Calu3 (cell line): ENCODE results near the gene CNOT2. TPM values are rescaled to one million over a fixed set of nuclear protein-coding genes. Genes with fewer than 3 reads are reported as not detected.

Source experiments
- BruUV-seq: library from RNA; stranded (reverse); fragments of 400-500 nt; replicated peaks from 2 replicates; lab custom pipeline; 2021; lab: Mats Ljungman, UMichigan
- CTCF ChIA-PET: fragments of 300-600 bp; sonication (Branson Sonifier 250); formaldehyde crosslinking; loops from one replicate; lab custom pipeline; 2022; ENCODE audit warnings: antibody characterized with exemption; lab: Charles Lee
- DNase-seq: peaks from one replicate; pipeline ENCODE4 v3.0.0; 2022
- H3K27ac Mint-ChIP-seq: one replicate; pipeline ENCODE4 v1.8.0; 2022; ENCODE audit warnings: mixed read lengths; ENCODE audit not compliant: unreplicated experiment
- H3K27me3 Mint-ChIP-seq: one replicate; pipeline ENCODE4 v1.8.0; 2022; ENCODE audit warnings: mixed read lengths; ENCODE audit not compliant: unreplicated experiment
- H3K36me3 Mint-ChIP-seq: one replicate; pipeline ENCODE4 v1.8.0; 2022; ENCODE audit warnings: mild to moderate bottlenecking, moderate library complexity, mixed read lengths; ENCODE audit not compliant: insufficient read depth, unreplicated experiment
- H3K4me1 Mint-ChIP-seq: one replicate; pipeline ENCODE4 v1.8.0; 2022; ENCODE audit warnings: mild to moderate bottlenecking, low read depth, mixed read lengths; ENCODE audit not compliant: unreplicated experiment
- H3K4me3 Mint-ChIP-seq: one replicate; pipeline ENCODE4 v1.8.0; 2022; ENCODE audit warnings: mild to moderate bottlenecking, low read depth, moderate library complexity, mixed read lengths; ENCODE audit not compliant: unreplicated experiment
- H3K9me3 Mint-ChIP-seq: one replicate; pipeline ENCODE4 v1.8.0; 2022; ENCODE audit warnings: low read depth, mixed read lengths; ENCODE audit not compliant: unreplicated experiment
- intact Hi-C: fragments of 100-400 bp; cut with micrococcal nuclease; formaldehyde crosslinking; loops from one replicate; pipeline ENCODE4 v1.10.0; 2022; ENCODE audit not compliant: unreplicated experiment
- total RNA-seq: library from RNA; stranded (reverse); gene quantifications from 2 replicates; pipeline ENCODE4 v1.2.3, GENCODE V29; 2022
- TF ChIP-seq, protein P1 (sequence below): fragments of 200-600 bp; IDR thresholded peaks from one replicate; pipeline ENCODE4 v1.8.0; 2022; ENCODE audit warnings: antibody characterized with exemption; ENCODE audit not compliant: unreplicated experiment

CNOT2 gene
- total RNA-seq, 1 experiment from 2014 or later: 126 TPM

DNA sequence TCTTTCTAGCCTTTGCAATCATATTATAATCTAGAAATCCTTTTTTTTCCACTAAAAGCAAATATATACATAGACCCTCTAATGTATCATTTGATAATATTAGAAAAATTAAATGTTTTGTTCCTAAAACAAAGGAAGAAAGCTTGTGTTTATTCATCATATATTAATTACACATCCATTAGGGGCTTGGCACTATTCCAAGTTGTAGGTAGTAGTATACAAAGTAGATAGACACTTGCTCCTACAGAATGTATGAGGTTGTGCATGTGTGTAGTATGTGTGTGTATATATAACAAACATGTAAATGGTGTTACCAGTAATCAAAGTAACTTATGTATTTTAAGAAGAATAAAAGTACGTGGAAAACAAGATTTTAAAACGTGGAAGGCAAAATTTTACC, 107.8 kb downstream of the CNOT2 start:
- H3K27me3 Mint-ChIP-seq: no peaks in the 10 kb centered on the region
- intact Hi-C loops: loop anchor here (10.0 kb wide), 1 partner anchor 374 kb away; no protein-coding TSS in a partner anchor
- no peak overlapping the region for H3K27ac Mint-ChIP-seq
- peaks cover 26% of the 10 kb centered on the region for H3K36me3 Mint-ChIP-seq
- H3K4me3 Mint-ChIP-seq: no peak overlapping the region
- DNase-seq: no peak
- CTCF ChIA-PET: no interaction called here
- no peaks in the 10 kb centered on the region for H3K9me3 Mint-ChIP-seq
- TF ChIP-seq, protein P1, sequence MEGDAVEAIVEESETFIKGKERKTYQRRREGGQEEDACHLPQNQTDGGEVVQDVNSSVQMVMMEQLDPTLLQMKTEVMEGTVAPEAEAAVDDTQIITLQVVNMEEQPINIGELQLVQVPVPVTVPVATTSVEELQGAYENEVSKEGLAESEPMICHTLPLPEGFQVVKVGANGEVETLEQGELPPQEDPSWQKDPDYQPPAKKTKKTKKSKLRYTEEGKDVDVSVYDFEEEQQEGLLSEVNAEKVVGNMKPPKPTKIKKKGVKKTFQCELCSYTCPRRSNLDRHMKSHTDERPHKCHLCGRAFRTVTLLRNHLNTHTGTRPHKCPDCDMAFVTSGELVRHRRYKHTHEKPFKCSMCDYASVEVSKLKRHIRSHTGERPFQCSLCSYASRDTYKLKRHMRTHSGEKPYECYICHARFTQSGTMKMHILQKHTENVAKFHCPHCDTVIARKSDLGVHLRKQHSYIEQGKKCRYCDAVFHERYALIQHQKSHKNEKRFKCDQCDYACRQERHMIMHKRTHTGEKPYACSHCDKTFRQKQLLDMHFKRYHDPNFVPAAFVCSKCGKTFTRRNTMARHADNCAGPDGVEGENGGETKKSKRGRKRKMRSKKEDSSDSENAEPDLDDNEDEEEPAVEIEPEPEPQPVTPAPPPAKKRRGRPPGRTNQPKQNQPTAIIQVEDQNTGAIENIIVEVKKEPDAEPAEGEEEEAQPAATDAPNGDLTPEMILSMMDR: no peak
- no TSS peak for BruUV-seq
- H3K4me1 Mint-ChIP-seq: no peaks in the 10 kb centered on the region

DNA sequence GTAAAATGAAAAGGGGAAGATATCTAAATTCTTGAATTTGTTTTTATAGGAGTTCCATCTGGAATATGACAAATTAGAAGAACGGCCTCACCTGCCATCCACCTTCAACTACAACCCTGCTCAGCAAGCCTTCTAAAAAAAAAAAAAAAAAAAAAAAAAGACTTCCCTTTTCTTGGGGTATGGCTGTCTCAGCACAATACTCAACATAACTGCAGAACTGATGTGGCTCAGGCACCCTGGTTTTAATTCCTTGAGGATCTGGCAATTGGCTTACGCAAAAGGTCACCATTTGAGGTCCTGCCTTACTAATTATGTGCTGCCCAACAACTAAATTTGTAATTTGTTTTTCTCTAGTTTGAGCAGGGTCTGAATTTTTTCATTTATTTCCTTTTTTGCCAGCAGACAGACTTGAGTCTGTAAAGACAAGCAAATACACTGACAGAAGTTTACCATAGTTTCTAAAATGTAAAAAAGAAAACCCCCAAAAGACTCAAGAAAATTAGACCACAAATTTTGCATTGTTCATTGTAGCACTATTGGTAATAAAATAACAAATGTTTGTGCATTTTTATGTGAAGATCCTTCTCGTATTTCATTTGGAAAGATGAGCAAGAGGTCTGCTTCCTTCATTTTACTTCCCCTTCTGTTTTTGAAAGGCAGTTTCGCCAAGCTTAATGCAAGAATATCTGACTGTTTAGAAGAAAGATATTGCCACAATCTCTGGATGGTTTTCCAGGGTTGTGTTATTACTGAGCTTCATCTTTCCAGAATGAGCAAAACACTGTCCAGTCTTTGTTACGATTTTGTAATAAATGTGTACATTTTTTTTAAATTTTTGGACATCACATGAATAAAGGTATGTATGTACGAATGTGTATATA, 110.8 kb downstream of the CNOT2 start:
- CTCF ChIA-PET: no interaction called here
- H3K36me3 Mint-ChIP-seq: peaks cover 21% of the 10 kb centered on the region
- H3K27ac Mint-ChIP-seq: no peak overlapping the region
- TF ChIP-seq, protein P1: no peak
- intact Hi-C loops: loop anchor here (10.0 kb wide), 1 partner anchor 371 kb away; no protein-coding TSS in a partner anchor
- BruUV-seq: TSS peak; percentile 34
- no peaks in the 10 kb centered on the region for H3K4me1 Mint-ChIP-seq
- no peak overlapping the region for H3K4me3 Mint-ChIP-seq
- DNase-seq: no peak
- H3K9me3 Mint-ChIP-seq: no peaks in the 10 kb centered on the region
- H3K27me3 Mint-ChIP-seq: no peaks in the 10 kb centered on the region

DNA sequence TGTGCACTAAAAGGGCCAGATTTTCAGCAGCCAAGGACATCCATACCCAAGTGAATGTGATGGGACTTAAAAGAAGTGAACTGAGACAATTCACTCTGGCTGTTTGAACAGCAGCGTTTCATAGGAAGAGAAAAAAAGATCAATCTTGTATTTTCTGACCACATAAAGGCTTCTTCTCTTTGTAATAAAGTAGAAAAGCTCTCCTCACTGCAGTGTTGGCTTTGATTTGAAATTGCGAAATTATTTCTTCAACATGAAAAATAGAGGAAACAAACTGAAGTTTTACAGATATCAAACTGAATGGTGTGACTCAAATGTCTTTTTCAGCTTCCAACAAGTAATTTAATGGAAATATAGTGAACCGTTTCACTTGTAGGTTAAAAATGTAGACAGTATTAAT, 111.6 kb downstream of the CNOT2 start:
- H3K27me3 Mint-ChIP-seq: no peaks in the 10 kb centered on the region
- intact Hi-C loops: loop anchor here (10.0 kb wide), 1 partner anchor 370 kb away; no protein-coding TSS in a partner anchor
- no peaks in the 10 kb centered on the region for H3K9me3 Mint-ChIP-seq
- CTCF ChIA-PET: no interaction called here
- no peak overlapping the region for H3K4me3 Mint-ChIP-seq
- no peaks in the 10 kb centered on the region for H3K4me1 Mint-ChIP-seq
- DNase-seq: no peak
- peaks cover 21% of the 10 kb centered on the region for H3K36me3 Mint-ChIP-seq
- H3K27ac Mint-ChIP-seq: no peak overlapping the region
- no TSS peak for BruUV-seq
- TF ChIP-seq, protein P1: no peak

DNA sequence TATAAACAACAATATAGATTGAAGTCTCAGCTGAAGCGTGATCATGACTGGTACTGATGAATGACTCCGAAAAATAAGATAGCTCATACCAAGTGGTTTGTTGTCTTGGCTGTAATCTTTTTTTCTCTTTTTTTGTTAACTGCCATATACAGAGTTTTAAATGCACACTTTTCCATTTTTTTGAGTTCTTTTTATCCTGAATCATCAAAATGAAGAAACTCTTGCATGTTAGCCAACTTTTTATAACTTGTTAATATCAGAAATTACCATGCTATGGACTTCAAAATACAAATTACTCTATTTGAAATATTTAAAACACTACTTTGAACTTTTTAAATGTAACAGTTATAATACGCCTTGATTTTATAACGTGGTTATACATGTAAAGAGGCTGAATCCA, 112.7 kb downstream of the CNOT2 start:
- intact Hi-C loops: loop anchor here (10.0 kb wide), 1 partner anchor 369 kb away; no protein-coding TSS in a partner anchor
- H3K27me3 Mint-ChIP-seq: no peaks in the 10 kb centered on the region
- no peak for DNase-seq
- no peaks in the 10 kb centered on the region for H3K4me1 Mint-ChIP-seq
- CTCF ChIA-PET: no interaction called here
- no peaks in the 10 kb centered on the region for H3K9me3 Mint-ChIP-seq
- TF ChIP-seq, protein P1: no peak
- peaks cover 21% of the 10 kb centered on the region for H3K36me3 Mint-ChIP-seq
- no TSS peak for BruUV-seq
- H3K27ac Mint-ChIP-seq: no peak overlapping the region
- H3K4me3 Mint-ChIP-seq: no peak overlapping the region
